Gastroesophageal sphincter (tissue), 4 donors: ENCODE measurements around the gene HARBI1. TPM values are rescaled to one million over a fixed set of nuclear protein-coding genes. Genes with fewer than 3 reads are reported as not detected.
A peak's percentile ranks its signal among the peaks of the same experiment; 100 is the strongest.

ENCODE experiments used
- ATAC-seq: fragments of 150-250 bp; one replicate; pipeline ENCODE4 v1.9.1; 2016; ENCODE audit warnings: mild to moderate bottlenecking, moderate library complexity
- H3K27ac ChIP-seq, 4 donors: fragments of 200-600 bp; sonication (generic) in 3 of 4; 1 replicate in 3 of 4; 2 replicates in 1 of 4; pipeline ENCODE4 v1.5.1; 2016 to 2019
- H3K27me3 ChIP-seq: fragments of 200-600 bp; sonication (generic); one replicate; pipeline ENCODE4 v1.5.1; 2019
- H3K36me3 ChIP-seq, 2 donors: fragments of 200-600 bp; sonication (generic); one replicate each; pipeline ENCODE4 v1.5.1; 2019; ENCODE audit warnings: control low read depth in 1 of 2
- H3K4me1 ChIP-seq, 3 donors: fragments of 200-600 bp; sonication (generic); 1 replicate in 2 of 3; 2 replicates in 1 of 3; pipeline ENCODE4 v1.5.1; 2016 to 2019; ENCODE audit warnings: control low read depth in 2 of 3
- H3K4me3 ChIP-seq, 2 donors: fragments of 200-600 bp; sonication (generic); one replicate each; pipeline ENCODE4 v1.5.1; 2019; ENCODE audit warnings: mild to moderate bottlenecking in 1 of 2, moderate library complexity in 1 of 2
- H3K9me3 ChIP-seq, 3 donors: fragments of 200-600 bp; sonication (generic); one replicate each; pipeline ENCODE4 v1.5.1; 2017 to 2019; ENCODE audit warnings: control low read depth in 2 of 3
- CTCF ChIP-seq, 4 experiments: fragments of 200-600 bp in 2 of 4; fragments of 450-650 bp in 2 of 4; sonication (generic) in 1 of 4; IDR thresholded peaks; one replicate each; pipeline ENCODE4 v1.5.1; 2017 to 2019; ENCODE audit warnings: antibody characterized with exemption in 4 of 4, mild to moderate bottlenecking in 2 of 4, moderate library complexity in 2 of 4
- EP300 ChIP-seq: sonication (generic); formaldehyde crosslinking; IDR thresholded peaks from one replicate; pipeline ENCODE4 v1.6.1; 2017; ENCODE audit warnings: antibody characterized with exemption, mild to moderate bottlenecking
- POLR2A ChIP-seq, 2 donors: fragments of 450-650 bp; IDR thresholded peaks; one replicate each; pipeline ENCODE4 v1.6.1; 2017; ENCODE audit warnings: antibody characterized with exemption in 2 of 2, mild to moderate bottlenecking in 2 of 2, moderate library complexity in 1 of 2
- POLR2AphosphoS5 ChIP-seq: sonication (generic); formaldehyde crosslinking; IDR thresholded peaks from one replicate; pipeline ENCODE4 v1.6.1; 2017; ENCODE audit warnings: antibody characterized with exemption
- WGBS, 2 donors: methylation state at CpG; one replicate each; pipeline ENCODE4 v1.1.5; 2018; ENCODE audit warnings: low coverage in 1 of 2; 5-methylcytosine and 5-hydroxymethylcytosine counted together
- total RNA-seq, 4 donors: library from RNA; depleted of rRNA; stranded (reverse); fragments of >200 nt; gene quantifications; one replicate each; pipeline ENCODE4 v1.1.0, GENCODE V29; 2016

HARBI1 gene
- total RNA-seq, result 1 to 10 TPM; 1.9 to 4.2 (median 2.5) TPM

GRCh38 chr11:46617134-46617971, at the start of gene HARBI1, which contains the start of gene ATG13:
HARBI1 (minus strand) TSS chr11:46617227; CDS start chr11:46616237, 990 bp downstream.
ATG13 (plus strand) TSS chr11:46617553; CDS start chr11:46644292, 26,739 bp downstream.
- Histone ChIP-seq H3K27ac (peak within 1 kb of the TSS; percentile 94 to 98 (median 96)), H3K27me3 (no peaks in the 10 kb centered on the region), H3K36me3 (peaks cover 0 to 28% of the 10 kb centered on the region in 2 donors), H3K9me3 (no peaks in the 10 kb centered on the region), H3K4me3 (peak within 1 kb of the TSS; percentile 79 to 92), H3K4me1 (peaks cover 2 to 62% (median 14%) of the 10 kb centered on the region in 3 donors)
- 0% methylated on average over 4 to 25 of the region's 72 CpGs for WGBS, 2 donors
- TF ChIP-seq EP300, result no peak
- TF ChIP-seq POLR2A (IDR thresholded peaks at IDR 0.05), result peak; percentile 20 to 26
- peak; percentile 64 to 90 (median 74) for TF ChIP-seq CTCF (IDR thresholded peaks at IDR 0.05)
- TF ChIP-seq POLR2AphosphoS5, result peak; percentile 40
- peak; percentile 99 for ATAC-seq

GRCh38 chr11:46666516-46666915, 49.5 kb upstream of the HARBI1 start:
- Histone ChIP-seq H3K9me3 (no peaks in the 10 kb centered on the region), H3K4me3 (no peak overlapping the region), H3K36me3 (peaks cover 0 to 99% of the 10 kb centered on the region in 2 donors), H3K27ac (peak overlapping the region in 3 of 4 donors; percentile 62 to 75 (median 67)), H3K4me1 (peaks cover 0 to 37% (median 6%) of the 10 kb centered on the region in 3 donors), H3K27me3 (no peaks in the 10 kb centered on the region)
- ATAC-seq, result peak; percentile 72
- TF ChIP-seq POLR2AphosphoS5 (no peak), CTCF (IDR thresholded peaks at IDR 0.05) (no peak), POLR2A (IDR thresholded peaks at IDR 0.05) (no peak), EP300 (no peak)
- 23 to 46% methylated on average over 4 to 5 of the region's 5 CpGs for WGBS, 2 donors

- peaks cover 0 to 99% of the 10 kb centered on the region in 2 donors for H3K36me3 ChIP-seq
- H3K4me3 ChIP-seq, result no peak overlapping the region
- no peaks in the 10 kb centered on the region for H3K27me3 ChIP-seq
- TF ChIP-seq EP300 (no peak), POLR2A (IDR thresholded peaks at IDR 0.05) (no peak), POLR2AphosphoS5 (no peak), CTCF (IDR thresholded peaks at IDR 0.05) (no peak)
- peaks cover 0 to 37% (median 6%) of the 10 kb centered on the region in 3 donors for H3K4me1 ChIP-seq
- WGBS, 2 donors, result 71% methylated on average over 1 of the region's 1 CpG; no CpG with 5 or more reads in 1 of the 2 donors
- no peak for ATAC-seq
- H3K27ac ChIP-seq, result peak overlapping the region in 3 of 4 donors; percentile 34 to 75 (median 49)
- no peaks in the 10 kb centered on the region for H3K9me3 ChIP-seq
Measured at GRCh38 chr11:46665356-46665755, 48.3 kb upstream of the HARBI1 start.

- Histone ChIP-seq H3K36me3 (peaks cover 0 to 99% of the 10 kb centered on the region in 2 donors), H3K27me3 (no peaks in the 10 kb centered on the region), H3K4me1 (peaks cover 0 to 37% (median 6%) of the 10 kb centered on the region in 3 donors), H3K4me3 (no peak overlapping the region), H3K27ac (peak overlapping the region in 3 of 4 donors; percentile 34 to 75 (median 49)), H3K9me3 (no peaks in the 10 kb centered on the region)
- 54 to 69% methylated on average over 4 to 6 of the region's 6 CpGs for WGBS, 2 donors
- no peak for ATAC-seq
- TF ChIP-seq POLR2AphosphoS5, result no peak
- TF ChIP-seq POLR2A (IDR thresholded peaks at IDR 0.05), result no peak
- no peak for TF ChIP-seq EP300
- TF ChIP-seq CTCF (IDR thresholded peaks at IDR 0.05), result no peak
Measured at GRCh38 chr11:46664612-46665011, 47.6 kb upstream of the HARBI1 start.
